H1 (cell line): Measurements from ENCODE around the gene RNF114. TPM values are rescaled to one million over a fixed set of nuclear protein-coding genes. Genes with fewer than 3 reads are reported as not detected.

Source experiments
- CBX5 ChIP-seq: fragments of 300-800, 300-1000 bp; sonication (generic); IDR thresholded peaks from 2 replicates; pipeline ENCODE4 v1.7.1; 2016; ENCODE audit warnings: antibody characterized with exemption, low read length, low read depth
- CREB1 ChIP-seq: IDR thresholded peaks from 2 replicates; pipeline ENCODE4 v1.6.1; 2012; ENCODE audit warnings: inconsistent platforms
- NRF1 ChIP-seq: IDR thresholded peaks from 2 replicates; pipeline ENCODE4 v1.6.1; 2011; ENCODE audit warnings: mild to moderate bottlenecking, low read depth, low read length, improper control_type of control experiment
- polyA plus RNA-seq, 7 experiments: library from polyadenylated mRNA; depleted of rRNA in 3 of 7; stranded (reverse) in 5 of 7; unstranded in 2 of 7; fragments of >200 nt in 5 of 7; fragments of 200-250 nt in 2 of 7; gene quantifications; 1 replicate in 5 of 7; 2 replicates in 1 of 7; 4 replicates in 1 of 7; pipeline versions ENCODE4 v1.2.1 to v1.2.3, GENCODE V29; 2011 to 2013; ENCODE audit warnings: missing spikeins in 2 of 7, mixed read lengths in 2 of 7
- total RNA-seq: library from RNA; stranded (reverse); fragmentation: NEBNext Ultra II Directional; extraction: Animal tissue kit (Norgen Biotek cat#: 25700); gene quantifications from 2 replicates; pipeline ENCODE4 v1.2.1, GENCODE V29; 2021
- TF ChIP-seq, protein P1 (sequence below): fragments of 300-600 bp; sonication (generic); IDR thresholded peaks from 2 replicates; pipeline ENCODE4 v1.7.1; 2012; ENCODE audit warnings: low read length, moderate library complexity, mild to moderate bottlenecking, inconsistent platforms; ENCODE audit not compliant: insufficient replicate concordance
- TF ChIP-seq, protein P2 (sequence below): IDR thresholded peaks from 2 replicates; pipeline ENCODE4 v1.6.1; 2012; ENCODE audit warnings: inconsistent platforms
- TF ChIP-seq, protein P3 (sequence below), 3 experiments: IDR thresholded peaks; 1 replicate in 2 of 3; 2 replicates in 1 of 3; pipeline versions ENCODE4 v1.5.1 to v1.6.1; 2011; ENCODE audit warnings: low read length in 3 of 3, mild to moderate bottlenecking in 3 of 3, inconsistent platforms in 2 of 3, low read depth in 1 of 3, moderate library complexity in 1 of 3; ENCODE audit not compliant: insufficient read depth in 1 of 3; ENCODE audit errors: control extremely low read depth in 1 of 3

Gene RNF114
- total and polyA plus RNA-seq, 2 of the 8 experiments (the other 6 are each of a cell fraction or from before 2014, with no cell fraction given), result 81.7 to 89.9 TPM

DNA sequence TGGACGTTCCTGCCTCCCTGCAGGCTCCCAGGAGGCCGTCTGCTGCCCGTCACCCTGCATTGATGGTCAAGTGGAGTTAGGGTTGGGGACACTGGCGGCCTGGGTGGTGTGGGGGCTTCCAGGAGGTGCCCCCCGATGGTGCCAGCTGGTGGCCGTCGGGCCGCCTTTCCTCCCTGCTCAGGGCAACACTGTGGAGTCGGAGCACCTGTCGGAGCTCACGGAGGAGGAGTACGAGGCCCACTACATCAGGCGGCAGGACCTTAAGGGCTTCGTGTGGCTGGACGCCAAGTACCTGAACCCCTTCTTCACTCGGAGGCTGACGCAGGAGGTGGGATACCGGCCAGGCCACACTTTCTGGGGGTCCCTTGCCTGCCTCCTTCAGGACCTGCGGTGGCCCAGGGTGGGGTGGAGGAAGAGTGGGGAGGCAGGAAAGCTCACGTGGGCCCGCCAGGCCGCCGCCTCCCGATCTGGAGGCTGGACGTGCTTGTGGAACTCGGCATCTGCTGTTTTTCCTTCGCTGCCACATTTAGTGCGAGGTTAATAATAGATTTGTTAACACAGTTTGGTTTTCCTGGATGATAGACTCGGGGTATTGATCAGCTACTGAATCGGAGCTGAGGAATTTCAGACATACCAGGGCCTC is 49.5 kb upstream of the RNF114 start (continued):
- TF ChIP-seq, protein P1, sequence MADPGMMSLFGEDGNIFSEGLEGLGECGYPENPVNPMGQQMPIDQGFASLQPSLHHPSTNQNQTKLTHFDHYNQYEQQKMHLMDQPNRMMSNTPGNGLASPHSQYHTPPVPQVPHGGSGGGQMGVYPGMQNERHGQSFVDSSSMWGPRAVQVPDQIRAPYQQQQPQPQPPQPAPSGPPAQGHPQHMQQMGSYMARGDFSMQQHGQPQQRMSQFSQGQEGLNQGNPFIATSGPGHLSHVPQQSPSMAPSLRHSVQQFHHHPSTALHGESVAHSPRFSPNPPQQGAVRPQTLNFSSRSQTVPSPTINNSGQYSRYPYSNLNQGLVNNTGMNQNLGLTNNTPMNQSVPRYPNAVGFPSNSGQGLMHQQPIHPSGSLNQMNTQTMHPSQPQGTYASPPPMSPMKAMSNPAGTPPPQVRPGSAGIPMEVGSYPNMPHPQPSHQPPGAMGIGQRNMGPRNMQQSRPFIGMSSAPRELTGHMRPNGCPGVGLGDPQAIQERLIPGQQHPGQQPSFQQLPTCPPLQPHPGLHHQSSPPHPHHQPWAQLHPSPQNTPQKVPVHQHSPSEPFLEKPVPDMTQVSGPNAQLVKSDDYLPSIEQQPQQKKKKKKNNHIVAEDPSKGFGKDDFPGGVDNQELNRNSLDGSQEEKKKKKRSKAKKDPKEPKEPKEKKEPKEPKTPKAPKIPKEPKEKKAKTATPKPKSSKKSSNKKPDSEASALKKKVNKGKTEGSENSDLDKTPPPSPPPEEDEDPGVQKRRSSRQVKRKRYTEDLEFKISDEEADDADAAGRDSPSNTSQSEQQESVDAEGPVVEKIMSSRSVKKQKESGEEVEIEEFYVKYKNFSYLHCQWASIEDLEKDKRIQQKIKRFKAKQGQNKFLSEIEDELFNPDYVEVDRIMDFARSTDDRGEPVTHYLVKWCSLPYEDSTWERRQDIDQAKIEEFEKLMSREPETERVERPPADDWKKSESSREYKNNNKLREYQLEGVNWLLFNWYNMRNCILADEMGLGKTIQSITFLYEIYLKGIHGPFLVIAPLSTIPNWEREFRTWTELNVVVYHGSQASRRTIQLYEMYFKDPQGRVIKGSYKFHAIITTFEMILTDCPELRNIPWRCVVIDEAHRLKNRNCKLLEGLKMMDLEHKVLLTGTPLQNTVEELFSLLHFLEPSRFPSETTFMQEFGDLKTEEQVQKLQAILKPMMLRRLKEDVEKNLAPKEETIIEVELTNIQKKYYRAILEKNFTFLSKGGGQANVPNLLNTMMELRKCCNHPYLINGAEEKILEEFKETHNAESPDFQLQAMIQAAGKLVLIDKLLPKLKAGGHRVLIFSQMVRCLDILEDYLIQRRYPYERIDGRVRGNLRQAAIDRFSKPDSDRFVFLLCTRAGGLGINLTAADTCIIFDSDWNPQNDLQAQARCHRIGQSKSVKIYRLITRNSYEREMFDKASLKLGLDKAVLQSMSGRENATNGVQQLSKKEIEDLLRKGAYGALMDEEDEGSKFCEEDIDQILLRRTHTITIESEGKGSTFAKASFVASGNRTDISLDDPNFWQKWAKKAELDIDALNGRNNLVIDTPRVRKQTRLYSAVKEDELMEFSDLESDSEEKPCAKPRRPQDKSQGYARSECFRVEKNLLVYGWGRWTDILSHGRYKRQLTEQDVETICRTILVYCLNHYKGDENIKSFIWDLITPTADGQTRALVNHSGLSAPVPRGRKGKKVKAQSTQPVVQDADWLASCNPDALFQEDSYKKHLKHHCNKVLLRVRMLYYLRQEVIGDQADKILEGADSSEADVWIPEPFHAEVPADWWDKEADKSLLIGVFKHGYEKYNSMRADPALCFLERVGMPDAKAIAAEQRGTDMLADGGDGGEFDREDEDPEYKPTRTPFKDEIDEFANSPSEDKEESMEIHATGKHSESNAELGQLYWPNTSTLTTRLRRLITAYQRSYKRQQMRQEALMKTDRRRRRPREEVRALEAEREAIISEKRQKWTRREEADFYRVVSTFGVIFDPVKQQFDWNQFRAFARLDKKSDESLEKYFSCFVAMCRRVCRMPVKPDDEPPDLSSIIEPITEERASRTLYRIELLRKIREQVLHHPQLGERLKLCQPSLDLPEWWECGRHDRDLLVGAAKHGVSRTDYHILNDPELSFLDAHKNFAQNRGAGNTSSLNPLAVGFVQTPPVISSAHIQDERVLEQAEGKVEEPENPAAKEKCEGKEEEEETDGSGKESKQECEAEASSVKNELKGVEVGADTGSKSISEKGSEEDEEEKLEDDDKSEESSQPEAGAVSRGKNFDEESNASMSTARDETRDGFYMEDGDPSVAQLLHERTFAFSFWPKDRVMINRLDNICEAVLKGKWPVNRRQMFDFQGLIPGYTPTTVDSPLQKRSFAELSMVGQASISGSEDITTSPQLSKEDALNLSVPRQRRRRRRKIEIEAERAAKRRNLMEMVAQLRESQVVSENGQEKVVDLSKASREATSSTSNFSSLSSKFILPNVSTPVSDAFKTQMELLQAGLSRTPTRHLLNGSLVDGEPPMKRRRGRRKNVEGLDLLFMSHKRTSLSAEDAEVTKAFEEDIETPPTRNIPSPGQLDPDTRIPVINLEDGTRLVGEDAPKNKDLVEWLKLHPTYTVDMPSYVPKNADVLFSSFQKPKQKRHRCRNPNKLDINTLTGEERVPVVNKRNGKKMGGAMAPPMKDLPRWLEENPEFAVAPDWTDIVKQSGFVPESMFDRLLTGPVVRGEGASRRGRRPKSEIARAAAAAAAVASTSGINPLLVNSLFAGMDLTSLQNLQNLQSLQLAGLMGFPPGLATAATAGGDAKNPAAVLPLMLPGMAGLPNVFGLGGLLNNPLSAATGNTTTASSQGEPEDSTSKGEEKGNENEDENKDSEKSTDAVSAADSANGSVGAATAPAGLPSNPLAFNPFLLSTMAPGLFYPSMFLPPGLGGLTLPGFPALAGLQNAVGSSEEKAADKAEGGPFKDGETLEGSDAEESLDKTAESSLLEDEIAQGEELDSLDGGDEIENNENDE, result no peak
- no peak for TF ChIP-seq NRF1
- TF ChIP-seq CREB1, result no peak
- TF ChIP-seq, protein P2, sequence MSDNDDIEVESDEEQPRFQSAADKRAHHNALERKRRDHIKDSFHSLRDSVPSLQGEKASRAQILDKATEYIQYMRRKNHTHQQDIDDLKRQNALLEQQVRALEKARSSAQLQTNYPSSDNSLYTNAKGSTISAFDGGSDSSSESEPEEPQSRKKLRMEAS, result no peak
- TF ChIP-seq CBX5, result no peak
- TF ChIP-seq, protein P3, sequence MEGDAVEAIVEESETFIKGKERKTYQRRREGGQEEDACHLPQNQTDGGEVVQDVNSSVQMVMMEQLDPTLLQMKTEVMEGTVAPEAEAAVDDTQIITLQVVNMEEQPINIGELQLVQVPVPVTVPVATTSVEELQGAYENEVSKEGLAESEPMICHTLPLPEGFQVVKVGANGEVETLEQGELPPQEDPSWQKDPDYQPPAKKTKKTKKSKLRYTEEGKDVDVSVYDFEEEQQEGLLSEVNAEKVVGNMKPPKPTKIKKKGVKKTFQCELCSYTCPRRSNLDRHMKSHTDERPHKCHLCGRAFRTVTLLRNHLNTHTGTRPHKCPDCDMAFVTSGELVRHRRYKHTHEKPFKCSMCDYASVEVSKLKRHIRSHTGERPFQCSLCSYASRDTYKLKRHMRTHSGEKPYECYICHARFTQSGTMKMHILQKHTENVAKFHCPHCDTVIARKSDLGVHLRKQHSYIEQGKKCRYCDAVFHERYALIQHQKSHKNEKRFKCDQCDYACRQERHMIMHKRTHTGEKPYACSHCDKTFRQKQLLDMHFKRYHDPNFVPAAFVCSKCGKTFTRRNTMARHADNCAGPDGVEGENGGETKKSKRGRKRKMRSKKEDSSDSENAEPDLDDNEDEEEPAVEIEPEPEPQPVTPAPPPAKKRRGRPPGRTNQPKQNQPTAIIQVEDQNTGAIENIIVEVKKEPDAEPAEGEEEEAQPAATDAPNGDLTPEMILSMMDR (IDR thresholded peaks at IDR 0.05; ENCODE audit: control extremely low read depth in 1 of 3, insufficient read depth in 1 of 3, low read depth in 1 of 3, low read length in 3 of 3), result no peak
